ENCODE measurements around the gene KRIT1. TPM values are rescaled to one million over a fixed set of nuclear protein-coding genes. Genes with fewer than 3 reads are reported as not detected.

KRIT1 gene
- total and polyA plus RNA-seq, 2 donors (not counting 1 experiment from before 2014, with no cell fraction given) = 52.3 to 53.0 TPM

DNA sequence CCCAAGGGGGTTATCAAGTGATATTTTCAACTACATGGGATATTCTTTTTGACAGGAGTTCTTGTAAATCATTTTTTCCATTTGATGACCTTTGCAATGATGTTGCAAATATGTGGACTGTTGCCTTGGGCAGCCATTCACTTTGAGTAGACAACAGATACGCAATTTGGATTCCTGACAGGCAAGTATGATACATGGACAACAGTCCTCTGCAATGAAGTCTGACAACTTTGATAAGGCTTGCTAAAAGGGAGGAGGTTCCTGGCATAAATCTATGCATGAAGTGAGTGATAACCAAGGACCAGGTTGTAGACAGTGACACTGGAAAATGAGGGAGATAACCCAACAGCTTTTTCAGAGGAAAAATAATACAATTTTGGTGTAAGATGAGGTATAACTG lies 84.4 kb downstream of the KRIT1 start:
- H3K4me3 ChIP-seq (replicated peaks in 1 of 4; ENCODE audit: control extremely low read depth in 1 of 4, insufficient read depth in 1 of 4, low read depth in 3 of 4, low read length in 4 of 4) = no peak overlapping the region
- H3K36me3 ChIP-seq (ENCODE audit: control insufficient read depth, insufficient read depth, low read length) = no peaks in the 10 kb centered on the region
- DNase-seq (ENCODE audit: low read depth in 2 of 2) = no peak
- no peak overlapping the region for H3K4me2 ChIP-seq (ENCODE audit: extremely low read depth, insufficient read depth, low read length)
- H3K9ac ChIP-seq (ENCODE audit: insufficient read depth, low read length) = no peak overlapping the region
- H3K4me1 ChIP-seq (ENCODE audit: control insufficient read depth, extremely low read depth, insufficient read depth, low read length) = peaks cover 2% of the 10 kb centered on the region
- H2AFZ ChIP-seq (ENCODE audit: low read length) = no peak overlapping the region
- H3K9me3 ChIP-seq (ENCODE audit: control insufficient read depth, insufficient read depth, low read depth, low read length) = no peaks in the 10 kb centered on the region
- H3K27me3 ChIP-seq (ENCODE audit: control insufficient read depth, insufficient read depth, low read length) = no peaks in the 10 kb centered on the region
- H4K20me1 ChIP-seq (ENCODE audit: control insufficient read depth, extremely low read depth, insufficient read depth, low read length) = no peaks in the 10 kb centered on the region
- H3K79me2 ChIP-seq (ENCODE audit: control insufficient read depth, insufficient read depth, low read length) = no peaks in the 10 kb centered on the region
- TF ChIP-seq EZH2 (IDR thresholded peaks at IDR 0.05; ENCODE audit: low read length, missing control alignments) = no peak
- TF ChIP-seq, protein P1, sequence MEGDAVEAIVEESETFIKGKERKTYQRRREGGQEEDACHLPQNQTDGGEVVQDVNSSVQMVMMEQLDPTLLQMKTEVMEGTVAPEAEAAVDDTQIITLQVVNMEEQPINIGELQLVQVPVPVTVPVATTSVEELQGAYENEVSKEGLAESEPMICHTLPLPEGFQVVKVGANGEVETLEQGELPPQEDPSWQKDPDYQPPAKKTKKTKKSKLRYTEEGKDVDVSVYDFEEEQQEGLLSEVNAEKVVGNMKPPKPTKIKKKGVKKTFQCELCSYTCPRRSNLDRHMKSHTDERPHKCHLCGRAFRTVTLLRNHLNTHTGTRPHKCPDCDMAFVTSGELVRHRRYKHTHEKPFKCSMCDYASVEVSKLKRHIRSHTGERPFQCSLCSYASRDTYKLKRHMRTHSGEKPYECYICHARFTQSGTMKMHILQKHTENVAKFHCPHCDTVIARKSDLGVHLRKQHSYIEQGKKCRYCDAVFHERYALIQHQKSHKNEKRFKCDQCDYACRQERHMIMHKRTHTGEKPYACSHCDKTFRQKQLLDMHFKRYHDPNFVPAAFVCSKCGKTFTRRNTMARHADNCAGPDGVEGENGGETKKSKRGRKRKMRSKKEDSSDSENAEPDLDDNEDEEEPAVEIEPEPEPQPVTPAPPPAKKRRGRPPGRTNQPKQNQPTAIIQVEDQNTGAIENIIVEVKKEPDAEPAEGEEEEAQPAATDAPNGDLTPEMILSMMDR (conservative IDR thresholded peaks at IDR 0.05 in 1 of 2, IDR thresholded peaks at IDR 0.05 in 1 of 2; ENCODE audit: low read depth in 1 of 2, low read length in 2 of 2) = no peak
- no peak overlapping the region for H3K27ac ChIP-seq (ENCODE audit: insufficient read depth, low read length)

DNA sequence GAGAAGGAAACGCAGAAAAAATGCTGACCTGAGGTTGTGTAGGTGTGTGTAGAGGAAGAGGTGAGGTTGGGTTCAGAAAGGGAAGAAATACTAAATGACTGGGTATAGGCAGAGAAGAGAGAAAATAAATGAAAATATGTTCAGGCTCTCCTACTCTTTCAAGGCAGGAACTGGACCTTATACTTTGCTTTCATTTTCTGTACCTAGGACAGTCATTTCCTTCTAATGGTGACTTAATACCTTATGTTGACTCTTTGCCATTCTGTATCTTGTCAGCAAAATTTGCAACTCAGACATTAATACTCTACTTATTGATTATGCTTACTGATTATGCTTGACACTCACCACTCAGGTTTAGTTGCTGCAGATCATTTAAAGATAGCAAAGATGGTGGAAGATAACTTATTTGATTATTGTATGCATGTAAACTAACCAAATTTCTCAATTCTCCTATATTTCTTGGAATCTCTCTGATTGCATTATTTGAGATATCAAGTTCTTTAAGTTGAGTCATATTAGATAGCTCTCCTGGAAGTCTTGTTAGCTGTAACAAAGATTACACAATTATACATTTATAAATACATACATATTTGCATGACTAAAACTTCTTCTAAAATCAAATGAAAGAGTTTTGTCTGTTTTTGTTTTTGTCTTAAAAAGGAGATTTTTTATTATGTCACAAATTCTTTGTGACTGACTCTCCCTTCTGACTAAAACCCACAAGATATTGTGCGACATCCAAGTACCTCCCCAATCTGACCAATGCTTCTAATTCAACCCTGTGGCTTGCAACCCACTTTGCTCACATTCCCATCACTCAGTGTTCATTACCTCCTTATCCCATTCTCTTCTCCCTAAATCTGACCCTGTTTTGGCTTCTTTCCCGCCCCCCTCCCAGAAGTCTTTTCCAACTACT lies 86.8 kb downstream of the KRIT1 start:
- H3K4me1 ChIP-seq (ENCODE audit: control insufficient read depth, extremely low read depth, insufficient read depth, low read length) = peaks cover 2% of the 10 kb centered on the region
- H3K4me2 ChIP-seq (ENCODE audit: extremely low read depth, insufficient read depth, low read length) = peak overlapping the region; percentile 44
- no peaks in the 10 kb centered on the region for H4K20me1 ChIP-seq (ENCODE audit: control insufficient read depth, extremely low read depth, insufficient read depth, low read length)
- H3K27me3 ChIP-seq (ENCODE audit: control insufficient read depth, insufficient read depth, low read length) = no peaks in the 10 kb centered on the region
- DNase-seq (ENCODE audit: low read depth in 2 of 2) = peak; percentile 90 to 96
- H3K36me3 ChIP-seq (ENCODE audit: control insufficient read depth, insufficient read depth, low read length) = no peaks in the 10 kb centered on the region
- no peak for TF ChIP-seq EZH2 (IDR thresholded peaks at IDR 0.05; ENCODE audit: low read length, missing control alignments)
- TF ChIP-seq, protein P1 (conservative IDR thresholded peaks at IDR 0.05 in 1 of 2, IDR thresholded peaks at IDR 0.05 in 1 of 2; ENCODE audit: low read depth in 1 of 2, low read length in 2 of 2) = no peak
- H2AFZ ChIP-seq (ENCODE audit: low read length) = no peak overlapping the region
- peak overlapping the region; percentile 18 for H3K27ac ChIP-seq (ENCODE audit: insufficient read depth, low read length)
- H3K79me2 ChIP-seq (ENCODE audit: control insufficient read depth, insufficient read depth, low read length) = no peaks in the 10 kb centered on the region
- no peaks in the 10 kb centered on the region for H3K9me3 ChIP-seq (ENCODE audit: control insufficient read depth, insufficient read depth, low read depth, low read length)
- H3K9ac ChIP-seq (ENCODE audit: insufficient read depth, low read length) = no peak overlapping the region
- H3K4me3 ChIP-seq (replicated peaks in 1 of 4; ENCODE audit: control extremely low read depth in 1 of 4, insufficient read depth in 1 of 4, low read depth in 3 of 4, low read length in 4 of 4) = no peak overlapping the region

DNA sequence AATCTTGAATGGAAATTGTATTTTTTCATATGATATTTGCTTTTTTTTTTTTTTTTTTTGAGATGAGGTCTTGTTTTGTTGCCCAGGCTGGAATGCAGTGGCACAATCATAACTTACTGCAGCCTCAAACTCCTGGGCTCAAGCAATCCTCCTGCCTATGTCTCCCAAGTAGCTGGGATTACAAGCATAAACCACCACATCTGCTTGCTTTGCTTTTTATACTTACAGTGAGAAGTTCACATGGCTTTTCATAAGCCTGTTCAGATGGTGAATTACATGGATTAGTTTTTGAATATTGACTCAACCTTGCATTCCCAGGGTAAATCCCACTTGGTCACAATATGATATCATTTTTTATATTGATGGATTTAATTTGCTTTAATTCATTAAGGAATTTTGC lies 88.7 kb downstream of the KRIT1 start:
- no peaks in the 10 kb centered on the region for H3K27me3 ChIP-seq (ENCODE audit: control insufficient read depth, insufficient read depth, low read length)
- no peak overlapping the region for H3K27ac ChIP-seq (ENCODE audit: insufficient read depth, low read length)
- H3K4me1 ChIP-seq (ENCODE audit: control insufficient read depth, extremely low read depth, insufficient read depth, low read length) = peaks cover 2% of the 10 kb centered on the region
- no peaks in the 10 kb centered on the region for H3K36me3 ChIP-seq (ENCODE audit: control insufficient read depth, insufficient read depth, low read length)
- H3K4me3 ChIP-seq (replicated peaks in 1 of 4; ENCODE audit: control extremely low read depth in 1 of 4, insufficient read depth in 1 of 4, low read depth in 3 of 4, low read length in 4 of 4) = no peak overlapping the region
- H2AFZ ChIP-seq (ENCODE audit: low read length) = no peak overlapping the region
- H3K9ac ChIP-seq (ENCODE audit: insufficient read depth, low read length) = no peak overlapping the region
- H3K9me3 ChIP-seq (ENCODE audit: control insufficient read depth, insufficient read depth, low read depth, low read length) = no peaks in the 10 kb centered on the region
- H4K20me1 ChIP-seq (ENCODE audit: control insufficient read depth, extremely low read depth, insufficient read depth, low read length) = no peaks in the 10 kb centered on the region
- no peak for DNase-seq (ENCODE audit: low read depth in 2 of 2)
- TF ChIP-seq, protein P1 (conservative IDR thresholded peaks at IDR 0.05 in 1 of 2, IDR thresholded peaks at IDR 0.05 in 1 of 2; ENCODE audit: low read depth in 1 of 2, low read length in 2 of 2) = no peak
- TF ChIP-seq EZH2 (IDR thresholded peaks at IDR 0.05; ENCODE audit: low read length, missing control alignments) = no peak
- no peaks in the 10 kb centered on the region for H3K79me2 ChIP-seq (ENCODE audit: control insufficient read depth, insufficient read depth, low read length)
- H3K4me2 ChIP-seq (ENCODE audit: extremely low read depth, insufficient read depth, low read length) = no peak overlapping the region
